Upper lobe of left lung (tissue), 4 donors: ENCODE data around the gene KRTAP10-10.

ENCODE experiments used
- EP300 ChIP-seq, 4 donors: sonication (generic); formaldehyde crosslinking; IDR thresholded peaks; one replicate each; pipeline ENCODE4 v1.5.1; 2017; ENCODE audit warnings: antibody characterized with exemption in 4 of 4, control low read depth in 2 of 4
- POLR2A ChIP-seq, 4 donors: fragments of 450-650 bp; IDR thresholded peaks; one replicate each; pipeline ENCODE4 v1.5.1; 2016 to 2017; ENCODE audit warnings: antibody characterized with exemption in 4 of 4, mild to moderate bottlenecking in 2 of 4
- POLR2AphosphoS5 ChIP-seq, 2 donors: sonication (generic); formaldehyde crosslinking; IDR thresholded peaks; one replicate each; pipeline ENCODE4 v1.5.1; 2017; ENCODE audit warnings: antibody characterized with exemption in 2 of 2
- TF ChIP-seq, protein P1 (sequence below), 6 experiments: fragments of 450-650 bp in 4 of 6; fragments of 200-600 bp in 2 of 6; sonication (generic) in 2 of 6; IDR thresholded peaks; one replicate each; pipeline ENCODE4 v1.5.1; 2016 to 2019; ENCODE audit warnings: antibody characterized with exemption in 6 of 6

DNA sequence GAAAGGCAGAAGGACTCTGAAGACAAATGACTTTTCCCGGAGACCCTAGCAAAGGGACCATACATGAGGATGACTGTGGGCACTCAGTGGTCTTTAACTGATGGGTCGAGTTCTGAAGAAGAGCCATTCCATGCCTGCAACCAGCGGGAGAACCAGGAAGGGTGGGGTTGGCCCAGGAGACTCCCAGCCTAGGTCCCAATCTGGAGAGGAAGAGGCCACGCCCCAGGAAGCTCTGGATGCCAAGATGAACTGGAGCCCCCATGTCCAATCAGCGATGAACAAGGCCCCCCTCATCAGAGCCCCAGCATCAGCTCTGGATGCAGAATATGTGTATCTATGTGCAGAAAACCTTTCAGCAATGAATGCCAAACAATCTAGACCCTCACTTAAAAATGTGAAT is 3.6 kb downstream of the KRTAP10-10 start:
- TF ChIP-seq POLR2AphosphoS5 (IDR thresholded peaks at IDR 0.05), result no peak
- no peak for TF ChIP-seq POLR2A (IDR thresholded peaks at IDR 0.05)
- TF ChIP-seq, protein P1, sequence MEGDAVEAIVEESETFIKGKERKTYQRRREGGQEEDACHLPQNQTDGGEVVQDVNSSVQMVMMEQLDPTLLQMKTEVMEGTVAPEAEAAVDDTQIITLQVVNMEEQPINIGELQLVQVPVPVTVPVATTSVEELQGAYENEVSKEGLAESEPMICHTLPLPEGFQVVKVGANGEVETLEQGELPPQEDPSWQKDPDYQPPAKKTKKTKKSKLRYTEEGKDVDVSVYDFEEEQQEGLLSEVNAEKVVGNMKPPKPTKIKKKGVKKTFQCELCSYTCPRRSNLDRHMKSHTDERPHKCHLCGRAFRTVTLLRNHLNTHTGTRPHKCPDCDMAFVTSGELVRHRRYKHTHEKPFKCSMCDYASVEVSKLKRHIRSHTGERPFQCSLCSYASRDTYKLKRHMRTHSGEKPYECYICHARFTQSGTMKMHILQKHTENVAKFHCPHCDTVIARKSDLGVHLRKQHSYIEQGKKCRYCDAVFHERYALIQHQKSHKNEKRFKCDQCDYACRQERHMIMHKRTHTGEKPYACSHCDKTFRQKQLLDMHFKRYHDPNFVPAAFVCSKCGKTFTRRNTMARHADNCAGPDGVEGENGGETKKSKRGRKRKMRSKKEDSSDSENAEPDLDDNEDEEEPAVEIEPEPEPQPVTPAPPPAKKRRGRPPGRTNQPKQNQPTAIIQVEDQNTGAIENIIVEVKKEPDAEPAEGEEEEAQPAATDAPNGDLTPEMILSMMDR (IDR thresholded peaks at IDR 0.05), result no peak
- TF ChIP-seq EP300 (IDR thresholded peaks at IDR 0.05), result no peak
